Activated CD8-positive, alpha-beta T cell treated with anti-CD3 and anti-CD28 coated beads, Interleukin-2, amount 10 ng/mL, durations not matched to agents 7 days and 5 days (primary cell): ENCODE data around the gene COPG2. TPM values are rescaled to one million over a fixed set of nuclear protein-coding genes. Genes with fewer than 3 reads are reported as not detected.
"Not testable (repeated sequence)": the region's sequence is repeated elsewhere in the genome, so short reads cannot be mapped to it uniquely, and the experiment has no call there.

Experiments
- ATAC-seq: fragments of 150-1000 bp; cut with Tn5 transposase; one replicate; pipeline ENCODE4 v1.10.0; 2021; ENCODE audit warnings: moderate library complexity
- CTCF ChIA-PET: fragments of 350-600 bp; sonication (Branson Sonifier 250); formaldehyde crosslinking; loops from one replicate; lab custom pipeline; 2021; ENCODE audit warnings: antibody characterized with exemption; lab: Charles Lee
- POLR2A ChIA-PET: fragments of 350-600 bp; sonication (Branson Sonifier 250); formaldehyde crosslinking; loops from one replicate; lab custom pipeline; 2021; ENCODE audit warnings: antibody characterized with exemption; lab: Charles Lee
- DNase-seq: peaks from one replicate; pipeline ENCODE4 v3.0.0-alpha.2; 2020
- H3K27ac Mint-ChIP-seq: one replicate; pipeline ENCODE4 v1.8.0; 2021; ENCODE audit warnings: mild to moderate bottlenecking, mixed read lengths
- H3K27me3 Mint-ChIP-seq: one replicate; pipeline ENCODE4 v1.8.0; 2021; ENCODE audit warnings: low read depth, mixed read lengths
- H3K36me3 Mint-ChIP-seq: one replicate; pipeline ENCODE4 v1.8.0; 2021; ENCODE audit warnings: low read depth, mixed read lengths
- H3K4me1 Mint-ChIP-seq: one replicate; pipeline ENCODE4 v1.8.0; 2021; ENCODE audit warnings: low read depth, mixed read lengths
- H3K4me3 Mint-ChIP-seq: one replicate; pipeline ENCODE4 v1.8.0; 2021; ENCODE audit warnings: mild to moderate bottlenecking, mixed read lengths
- H3K9me3 Mint-ChIP-seq: one replicate; pipeline ENCODE4 v1.8.0; 2022; ENCODE audit warnings: mixed read lengths; ENCODE audit not compliant: insufficient read depth
- total RNA-seq, 2 experiments: library from RNA; stranded (reverse); gene quantifications; one replicate each; pipeline ENCODE4 v1.2.3, GENCODE V29; 2021

COPG2 gene
- total RNA-seq, 2 experiments from 2014 or later, result 14.1 to 14.6 TPM

DNA sequence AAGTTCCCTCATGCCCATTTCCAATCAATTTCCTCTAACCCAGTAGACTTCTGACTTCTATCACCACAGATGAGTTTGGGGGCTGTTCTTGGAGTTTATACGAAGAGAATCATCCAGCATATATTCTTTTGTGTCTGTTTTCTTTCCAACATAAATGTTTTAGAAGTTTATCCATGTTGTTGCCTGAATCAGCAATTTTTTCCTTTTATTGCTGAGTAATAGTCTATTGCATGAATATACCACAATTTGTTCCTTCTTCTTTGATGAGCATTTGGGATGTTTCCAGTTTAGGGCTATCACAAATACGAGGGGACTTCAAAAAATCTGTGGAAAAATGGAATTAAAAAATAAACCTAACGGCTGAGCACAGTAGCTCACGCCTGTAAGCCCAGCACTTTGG lies 26.2 kb downstream of the COPG2 start:
- DNase-seq, result no peak
- peaks cover 18% of the 10 kb centered on the region for H3K36me3 Mint-ChIP-seq
- H3K27me3 Mint-ChIP-seq, result no peaks in the 10 kb centered on the region
- peaks cover 14% of the 10 kb centered on the region for H3K4me1 Mint-ChIP-seq
- H3K4me3 Mint-ChIP-seq, result no peak overlapping the region
- ATAC-seq, result no peak
- H3K27ac Mint-ChIP-seq, result no peak overlapping the region
- ChIA-PET CTCF (interaction anchor here (1.2 kb wide), 1 partner anchor 20 kb away, joined by 3 read pairs; no protein-coding TSS in a partner anchor), POLR2A (interaction anchor here (0.6 kb wide), 1 partner anchor 367 kb away, joined by 3 read pairs; no protein-coding TSS in a partner anchor)
- peaks cover 4% of the 10 kb centered on the region for H3K9me3 Mint-ChIP-seq

- ChIA-PET POLR2A (no interaction called here), CTCF (interaction anchor here (1.2 kb wide), 1 partner anchor 21 kb away, joined by 3 read pairs; no protein-coding TSS in a partner anchor)
- Mint-ChIP-seq H3K36me3 (peaks cover 16% of the 10 kb centered on the region), H3K9me3 (peaks cover 4% of the 10 kb centered on the region), H3K4me3 (no peak overlapping the region), H3K27me3 (no peaks in the 10 kb centered on the region), H3K27ac (no peak overlapping the region), H3K4me1 (peaks cover 14% of the 10 kb centered on the region)
- ATAC-seq, result no peak
- DNase-seq, result no peak
Measured at GRCh38 chr7:130641497-130641896, 27.1 kb downstream of the COPG2 start.

GRCh38 chr7:130641040-130641439 lies 27.5 kb downstream of the COPG2 start:
- no peak overlapping the region for H3K27ac Mint-ChIP-seq
- H3K36me3 Mint-ChIP-seq, result peaks cover 14% of the 10 kb centered on the region
- peaks cover 4% of the 10 kb centered on the region for H3K9me3 Mint-ChIP-seq
- H3K27me3 Mint-ChIP-seq, result no peaks in the 10 kb centered on the region
- ChIA-PET CTCF (interaction anchor here (1.2 kb wide), 1 partner anchor 21 kb away, joined by 3 read pairs; no protein-coding TSS in a partner anchor), POLR2A (no interaction called here)
- peaks cover 14% of the 10 kb centered on the region for H3K4me1 Mint-ChIP-seq
- no peak for DNase-seq
- no peak overlapping the region for H3K4me3 Mint-ChIP-seq
- ATAC-seq, result no peak

- ChIA-PET CTCF (interaction anchor here (0.7 kb wide), 1 partner anchor 167 kb away, joined by 3 read pairs; no protein-coding TSS in a partner anchor), POLR2A (no interaction called here)
- peaks cover 16% of the 10 kb centered on the region for H3K9me3 Mint-ChIP-seq
- ATAC-seq, result no peak
- peaks cover 14% of the 10 kb centered on the region for H3K4me1 Mint-ChIP-seq
- H3K27me3 Mint-ChIP-seq, result no peaks in the 10 kb centered on the region
- H3K4me3 Mint-ChIP-seq, result no peak overlapping the region
- H3K27ac Mint-ChIP-seq, result no peak overlapping the region
- no peak for DNase-seq
- H3K36me3 Mint-ChIP-seq, result peaks cover 9% of the 10 kb centered on the region
Measured at GRCh38 chr7:130639388-130639787, 29.2 kb downstream of the COPG2 start.

DNA sequence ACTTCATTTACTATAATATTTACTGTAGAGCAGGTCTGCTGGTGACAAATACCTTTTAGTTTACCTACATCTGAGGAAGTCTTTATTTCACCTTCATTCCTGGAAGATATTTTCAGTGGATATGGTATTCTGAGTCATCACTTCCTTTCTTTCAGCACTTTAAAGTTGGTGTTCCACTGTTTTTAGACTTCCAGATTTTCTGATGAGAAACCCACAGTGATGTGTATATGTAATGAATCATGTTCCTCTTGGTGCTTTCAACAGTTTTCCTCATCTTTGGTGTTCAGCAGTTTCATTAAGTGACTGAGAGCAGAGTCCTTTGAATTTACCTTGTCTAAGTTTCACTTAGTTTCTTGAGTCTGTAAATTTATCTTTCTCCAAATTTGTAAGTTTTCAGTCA lies 36.4 kb downstream of the COPG2 start:
- Mint-ChIP-seq H3K9me3 (peaks cover 49% of the 10 kb centered on the region), H3K36me3 (peaks cover 2% of the 10 kb centered on the region)

GRCh38 chr7:130628901-130629300 lies 39.6 kb downstream of the COPG2 start:
- no peaks in the 10 kb centered on the region for H3K27me3 Mint-ChIP-seq
- peaks cover 2% of the 10 kb centered on the region for H3K36me3 Mint-ChIP-seq
- H3K9me3 Mint-ChIP-seq, result peaks cover 37% of the 10 kb centered on the region
- no peak overlapping the region for H3K27ac Mint-ChIP-seq
- ATAC-seq (no peak), DNase-seq (no peak)
- ChIA-PET CTCF (no interaction called here), POLR2A (no interaction called here)
- H3K4me3 Mint-ChIP-seq, result no peak overlapping the region
- no peaks in the 10 kb centered on the region for H3K4me1 Mint-ChIP-seq

More for the DNA sequence above, 36.4 kb downstream of the COPG2 start:
- Mint-ChIP-seq H3K27ac (no peak overlapping the region), H3K27me3 (no peaks in the 10 kb centered on the region), H3K4me3 (no peak overlapping the region), H3K4me1 (no peaks in the 10 kb centered on the region)
- POLR2A ChIA-PET, result no interaction called here
- ATAC-seq (no peak), DNase-seq (no peak)
- CTCF ChIA-PET, result no interaction called here

DNA sequence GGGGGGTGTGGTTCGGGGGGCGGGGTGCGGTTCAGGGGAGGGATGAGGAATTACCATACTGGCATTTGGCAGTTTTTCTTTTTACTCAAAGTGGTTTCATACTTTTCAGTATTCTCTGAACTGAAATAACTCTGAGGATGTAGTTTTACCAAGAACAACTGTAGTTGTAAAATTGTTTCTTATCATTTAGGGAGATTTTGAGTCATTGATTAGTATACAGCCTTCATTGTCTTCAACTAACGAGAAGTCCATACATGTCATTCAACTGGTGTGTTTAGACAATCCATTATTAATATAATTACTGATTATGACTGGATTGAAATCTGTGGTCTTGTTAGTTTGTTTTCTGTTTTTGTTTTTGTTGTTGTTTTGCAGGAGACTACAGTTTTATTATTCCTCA lies 40.8 kb downstream of the COPG2 start:
- no peak for ATAC-seq
- Mint-ChIP-seq H3K4me1 (no peaks in the 10 kb centered on the region), H3K9me3 (peaks cover 37% of the 10 kb centered on the region), H3K27me3 (no peaks in the 10 kb centered on the region), H3K36me3 (peaks cover 2% of the 10 kb centered on the region), H3K4me3 (no peak overlapping the region), H3K27ac (no peak overlapping the region)
- CTCF ChIA-PET, result no interaction called here
- DNase-seq, result no peak
- POLR2A ChIA-PET, result interaction anchor here (0.7 kb wide), 1 partner anchor 423 kb away, joined by 4 read pairs; the partner anchor contains the start of gene TMEM209

- Mint-ChIP-seq H3K4me3 (no peak overlapping the region), H3K27me3 (no peaks in the 10 kb centered on the region), H3K27ac (no peak overlapping the region), H3K36me3 (no peaks in the 10 kb centered on the region), H3K9me3 (peaks cover 8% of the 10 kb centered on the region), H3K4me1 (no peaks in the 10 kb centered on the region)
- ATAC-seq (no peak), DNase-seq (no peak)
- POLR2A ChIA-PET, result no interaction called here
- CTCF ChIA-PET, result no interaction called here
Measured at GRCh38 chr7:130622866-130623265, 45.7 kb downstream of the COPG2 start.

DNA sequence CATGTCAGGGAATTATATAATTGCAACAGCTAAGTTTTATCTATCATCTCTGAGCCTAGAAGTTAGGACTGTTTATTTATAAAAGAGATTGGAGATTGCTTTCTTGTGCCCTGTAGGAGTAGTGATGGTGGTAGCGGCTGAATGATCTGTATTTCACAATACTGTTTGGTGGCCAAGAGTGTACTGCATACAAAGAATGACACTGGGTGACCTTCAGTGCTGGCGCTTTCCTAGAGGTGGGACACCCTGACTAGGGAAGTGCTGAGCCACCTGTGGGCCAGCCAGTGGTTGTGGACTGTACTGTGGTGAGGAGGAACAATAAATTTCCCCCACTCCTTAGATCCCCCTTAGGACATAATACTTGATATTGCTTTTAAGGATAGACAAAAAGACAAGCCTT lies 53.0 kb downstream of the COPG2 start:
- Mint-ChIP-seq H3K4me3 (no peak overlapping the region), H3K27ac (no peak overlapping the region), H3K27me3 (no peaks in the 10 kb centered on the region), H3K36me3 (peaks cover 13% of the 10 kb centered on the region), H3K9me3 (peaks cover 8% of the 10 kb centered on the region), H3K4me1 (no peaks in the 10 kb centered on the region)
- ATAC-seq (no peak), DNase-seq (no peak)
- ChIA-PET CTCF (interaction anchor here (1.2 kb wide), 1 partner anchor 8 kb away, joined by 3 read pairs; no protein-coding TSS in a partner anchor), POLR2A (no interaction called here)

DNA sequence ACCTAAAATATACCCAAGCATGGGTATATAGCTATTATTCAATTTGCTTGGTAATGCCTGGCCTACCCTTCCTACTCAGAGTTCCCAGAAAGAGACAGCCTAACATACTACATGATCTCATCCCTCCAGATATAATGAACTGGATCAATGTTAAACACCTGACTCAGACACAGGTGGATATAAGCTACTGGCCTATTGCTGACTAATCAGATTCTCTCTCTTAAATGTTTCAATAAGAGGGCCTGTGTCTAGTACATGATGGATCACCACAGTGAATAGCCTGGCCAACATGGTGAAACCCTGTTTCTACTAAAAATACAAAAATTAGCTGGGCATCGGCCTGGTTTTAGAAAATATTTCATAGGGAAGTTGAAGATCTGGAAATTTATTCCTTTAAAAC lies 54.1 kb downstream of the COPG2 start:
- H3K4me3 Mint-ChIP-seq, result no peak overlapping the region
- H3K27me3 Mint-ChIP-seq, result no peaks in the 10 kb centered on the region
- no peak for DNase-seq
- H3K27ac Mint-ChIP-seq, result no peak overlapping the region
- ChIA-PET POLR2A (no interaction called here), CTCF (no interaction called here)
- no peaks in the 10 kb centered on the region for H3K4me1 Mint-ChIP-seq
- peaks cover 19% of the 10 kb centered on the region for H3K36me3 Mint-ChIP-seq
- no peak for ATAC-seq
- H3K9me3 Mint-ChIP-seq, result peaks cover 8% of the 10 kb centered on the region

DNA sequence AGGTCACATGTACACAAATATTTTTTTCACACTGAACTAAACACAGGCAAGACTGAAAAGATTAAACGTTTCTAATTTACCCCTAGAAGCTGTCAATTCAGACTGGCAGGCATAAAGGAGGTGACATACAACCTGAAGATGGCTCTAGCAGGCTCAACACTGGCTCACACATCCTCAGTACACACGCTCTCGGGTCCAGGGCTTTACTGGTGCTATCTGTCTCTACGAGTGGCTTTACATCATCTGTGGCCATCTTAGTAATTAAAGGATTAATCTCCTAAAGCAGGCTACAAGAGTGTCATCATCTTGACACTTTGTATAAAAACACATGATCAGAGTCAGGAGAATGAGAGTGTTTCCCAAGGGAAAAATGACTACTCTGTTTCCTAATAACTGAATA lies 57.3 kb downstream of the COPG2 start:
- Mint-ChIP-seq H3K27me3 (no peaks in the 10 kb centered on the region), H3K4me3 (no peak overlapping the region), H3K36me3 (peaks cover 35% of the 10 kb centered on the region), H3K4me1 (no peaks in the 10 kb centered on the region), H3K9me3 (no peaks in the 10 kb centered on the region), H3K27ac (no peak overlapping the region)
- ChIA-PET CTCF (no interaction called here), POLR2A (no interaction called here)
- ATAC-seq (no peak), DNase-seq (no peak)

- POLR2A ChIA-PET, H3K4me1 Mint-ChIP-seq: not testable (repeated sequence)
Measured at GRCh38 chr7:130607066-130607465, 61.5 kb downstream of the COPG2 start.

More at GRCh38 chr7:130607066-130607465, 61.5 kb downstream of the COPG2 start:
- not testable (repeated sequence) for DNase-seq, H3K9me3 Mint-ChIP-seq, H3K27ac Mint-ChIP-seq, H3K4me3 Mint-ChIP-seq, H3K27me3 Mint-ChIP-seq, ATAC-seq
- CTCF ChIA-PET, result interaction anchor here (1.1 kb wide), 1 partner anchor 9 kb away, joined by 3 read pairs; no protein-coding TSS in a partner anchor
- H3K36me3 Mint-ChIP-seq, result peaks cover 29% of the 10 kb centered on the region
